Activated T-helper 1 cell treated with Interleukin-2 at 50 U/mL for 16 hours (primary cell): ENCODE measurements around the gene OR2AK2.

ENCODE experiments used
- DNase-seq: peaks from one replicate; pipeline ENCODE4 v3.0.0-alpha.2; 2020; ENCODE audit warnings: low read depth

OR2AK2 gene

GRCh38 chr1:247964933-247965332 lies at the start of gene OR2AK2:
OR2AK2 (plus strand) TSS chr1:247965233; CDS start chr1:247965377, 144 bp downstream.
- no peak for DNase-seq

- DNase-seq = no peak
Measured at GRCh38 chr1:247919952-247920351, 45.1 kb upstream of the OR2AK2 start, which contains the start of gene OR2T8. OR2T8 (plus strand) TSS chr1:247920252; CDS start chr1:247921018, 766 bp downstream.

GRCh38 chr1:247923941-247924340 lies 41.1 kb upstream of the OR2AK2 start:
- no peak for DNase-seq

- DNase-seq = no peak
Measured at GRCh38 chr1:247924868-247925267, 40.2 kb upstream of the OR2AK2 start, which contains the start of gene OR2AJ1. OR2AJ1 (plus strand) TSS chr1:247924889; CDS start chr1:247933769, 8,880 bp downstream.

GRCh38 chr1:247933989-247934388 lies 31.0 kb upstream of the OR2AK2 start:
- no peak for DNase-seq

- DNase-seq = no peak
Measured at GRCh38 chr1:247935781-247936180, 29.3 kb upstream of the OR2AK2 start.

GRCh38 chr1:247936415-247936814 lies 28.6 kb upstream of the OR2AK2 start:
- no peak for DNase-seq

- DNase-seq = peak; percentile 70
Measured at GRCh38 chr1:247936965-247937734, 27.9 kb upstream of the OR2AK2 start.

GRCh38 chr1:247942624-247943023 lies 22.4 kb upstream of the OR2AK2 start:
- no peak for DNase-seq

GRCh38 chr1:247948558-247948957 lies 16.5 kb upstream of the OR2AK2 start, which contains the start of gene OR2L8:
OR2L8 (plus strand) TSS chr1:247948858; CDS start chr1:247948858, 0 bp downstream.
- DNase-seq = no peak

GRCh38 chr1:247953408-247953807 lies 11.6 kb upstream of the OR2AK2 start:
- DNase-seq = no peak

- DNase-seq = no peak
Measured at GRCh38 chr1:247961791-247962190, 3.2 kb upstream of the OR2AK2 start.

GRCh38 chr1:247962911-247963588 lies 2.0 kb upstream of the OR2AK2 start:
- DNase-seq = no peak

GRCh38 chr1:247966532-247967204 lies 1.6 kb downstream of the OR2AK2 start:
- no peak for DNase-seq

- DNase-seq = no peak
Measured at GRCh38 chr1:247992986-247993385, 28.0 kb downstream of the OR2AK2 start.

- DNase-seq = no peak
Measured at GRCh38 chr1:247998811-247999210, 33.8 kb downstream of the OR2AK2 start.

GRCh38 chr1:248000169-248000568 lies 35.1 kb downstream of the OR2AK2 start:
- no peak for DNase-seq

- DNase-seq = no peak
Measured at GRCh38 chr1:248007778-248008177, 42.7 kb downstream of the OR2AK2 start.

GRCh38 chr1:248009681-248010080 lies 44.6 kb downstream of the OR2AK2 start:
- no peak for DNase-seq

- no peak for DNase-seq
Measured at GRCh38 chr1:248013229-248013710, 48.2 kb downstream of the OR2AK2 start, which contains the start of gene OR2L5. OR2L5 (plus strand) TSS chr1:248013660; CDS start chr1:248021948, 8,288 bp downstream.

- no peak for DNase-seq
Measured at GRCh38 chr1:248015803-248016202, 50.8 kb downstream of the OR2AK2 start.
